Neuronal stem cell (in vitro differentiated cells): ENCODE data around the gene GRAMD2A.
A peak's percentile ranks its signal among the peaks of the same experiment; 100 is the strongest.

Source experiments
- DNase-seq: peaks from one replicate; pipeline ENCODE4 v3.0.0-alpha.2; 2013; ENCODE audit warnings: low spot score
- H2AFZ ChIP-seq: one replicate; pipeline ENCODE4 v1.6.1; 2013; ENCODE audit warnings: mild to moderate bottlenecking, low read length, inconsistent platforms
- H2AK5ac ChIP-seq: 2 replicates; pipeline ENCODE4 v1.6.1; 2013; ENCODE audit warnings: low read depth, mild to moderate bottlenecking, inconsistent platforms, low read length, moderate library complexity, mixed read lengths
- H2BK120ac ChIP-seq: 2 replicates; pipeline ENCODE4 v1.6.1; 2013; ENCODE audit warnings: low read depth, mild to moderate bottlenecking, inconsistent platforms, low read length, moderate library complexity, mixed read lengths
- H2BK12ac ChIP-seq: one replicate; pipeline ENCODE4 v1.6.1; 2013; ENCODE audit warnings: low read length, inconsistent platforms
- H2BK15ac ChIP-seq: 2 replicates; pipeline ENCODE4 v1.6.1; 2013; ENCODE audit warnings: mild to moderate bottlenecking, low read length, inconsistent platforms, mixed read lengths
- H2BK5ac ChIP-seq: one replicate; pipeline ENCODE4 v1.6.1; 2013; ENCODE audit warnings: inconsistent platforms, mild to moderate bottlenecking, low read length, moderate library complexity
- H3K14ac ChIP-seq: one replicate; pipeline ENCODE4 v1.6.1; 2013; ENCODE audit warnings: low read length, inconsistent platforms
- H3K18ac ChIP-seq: 2 replicates; pipeline ENCODE4 v1.6.1; 2013; ENCODE audit warnings: low read length, inconsistent platforms
- H3K23ac ChIP-seq: 2 replicates; pipeline ENCODE4 v1.6.1; 2013; ENCODE audit warnings: low read depth, mild to moderate bottlenecking, mixed read lengths, low read length, inconsistent platforms; ENCODE audit not compliant: poor library complexity
- H3K27ac ChIP-seq: replicated peaks from 3 replicates; pipeline ENCODE4 v1.5.1; 2013; ENCODE audit warnings: low read length, inconsistent platforms
- H3K27me3 ChIP-seq, 3 experiments: 2 replicates each; pipeline ENCODE4 v1.6.1; 2013; ENCODE audit warnings: low read length in 3 of 3, mild to moderate bottlenecking in 2 of 3, inconsistent platforms in 1 of 3, low read depth in 1 of 3, mixed read lengths in 1 of 3, moderate library complexity in 1 of 3; ENCODE audit not compliant: control insufficient read depth in 3 of 3, insufficient read depth in 3 of 3
- H3K36me3 ChIP-seq, 2 donors: replicated peaks in 1 of 2; 2 replicates each; pipeline ENCODE4 v1.6.1; 2013; ENCODE audit warnings: low read length in 2 of 2; ENCODE audit not compliant: control insufficient read depth in 2 of 2, insufficient read depth in 2 of 2
- H3K4ac ChIP-seq: 2 replicates; pipeline ENCODE4 v1.6.1; 2013; ENCODE audit warnings: inconsistent platforms, mild to moderate bottlenecking, low read length, moderate library complexity
- H3K4me1 ChIP-seq, 2 donors: 1 replicate in 1 of 2; 2 replicates in 1 of 2; pipeline ENCODE4 v1.6.1; 2013; ENCODE audit warnings: low read length in 2 of 2, low read depth in 1 of 2; ENCODE audit not compliant: control insufficient read depth in 2 of 2, insufficient read depth in 1 of 2
- H3K4me2 ChIP-seq: one replicate; pipeline ENCODE4 v1.6.1; 2013; ENCODE audit warnings: mild to moderate bottlenecking, low read length, inconsistent platforms; ENCODE audit not compliant: insufficient read depth, poor library complexity, severe bottlenecking
- H3K4me3 ChIP-seq, 2 donors: 2 replicates each; pipeline ENCODE4 v1.5.1; 2013; ENCODE audit warnings: low read length in 2 of 2, mild to moderate bottlenecking in 2 of 2, inconsistent platforms in 1 of 2, moderate library complexity in 1 of 2
- H3K79me1 ChIP-seq: one replicate; pipeline ENCODE4 v1.6.1; 2013; ENCODE audit warnings: low read depth, mild to moderate bottlenecking, inconsistent platforms, low read length, moderate library complexity
- H3K9ac ChIP-seq: one replicate; pipeline ENCODE4 v1.6.1; 2013; ENCODE audit warnings: mild to moderate bottlenecking, low read depth, low read length, inconsistent platforms; ENCODE audit not compliant: poor library complexity
- H3K9me3 ChIP-seq, 2 donors: replicated peaks in 1 of 2; 2 replicates each; pipeline versions ENCODE3 to v1.6.1; 2013; ENCODE audit warnings: low read length in 2 of 2, mild to moderate bottlenecking in 2 of 2, inconsistent platforms in 1 of 2, low read depth in 1 of 2, mixed read lengths in 1 of 2, moderate library complexity in 1 of 2; ENCODE audit not compliant: control insufficient read depth in 2 of 2, insufficient read depth in 1 of 2
- H4K8ac ChIP-seq: one replicate; pipeline ENCODE4 v1.6.1; 2013; ENCODE audit warnings: low read depth, mild to moderate bottlenecking, inconsistent platforms, low read length, moderate library complexity
- H4K91ac ChIP-seq: one replicate; pipeline ENCODE4 v1.6.1; 2013; ENCODE audit warnings: low read length, low read depth, mild to moderate bottlenecking, inconsistent platforms; ENCODE audit not compliant: poor library complexity
- WGBS, 2 donors: extraction: QIAGEN DNeasy Blood & Tissue Kit; methylation state at CpG; one replicate each; pipeline ENCODE4 v1.1.7; 2013; ENCODE audit warnings: missing lambda C conversion rate in 2 of 2, mixed read lengths in 1 of 2; ENCODE audit not compliant: insufficient read length in 2 of 2, insufficient replicate concordance in 1 of 2; ENCODE audit errors: extremely low coverage in 2 of 2; 5-methylcytosine and 5-hydroxymethylcytosine counted together

The GRAMD2A gene

DNA sequence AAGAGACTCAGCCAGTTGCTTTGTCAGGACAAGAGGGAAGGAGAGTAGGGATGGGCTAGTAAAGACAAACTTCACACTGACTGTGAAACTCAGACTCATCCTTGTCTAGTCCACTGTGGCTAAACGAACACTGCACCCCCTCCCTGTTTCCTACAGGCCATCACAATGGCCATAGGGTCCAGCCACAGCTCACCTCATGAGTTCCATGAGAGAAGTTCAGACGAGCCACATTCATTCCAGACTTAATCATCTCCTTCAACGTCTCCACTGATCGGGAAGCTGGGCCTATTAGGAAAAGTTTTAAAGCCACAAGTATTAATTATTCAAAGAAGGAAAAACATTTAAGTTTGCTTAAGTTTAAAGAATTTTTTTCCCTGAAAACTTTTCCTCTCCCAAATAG lies 19.6 kb upstream of the GRAMD2A start:
- no peak overlapping the region for H3K23ac ChIP-seq
- DNase-seq: no peak
- H3K36me3 ChIP-seq: peaks cover 41 to 98% of the 10 kb centered on the region in 2 donors
- H3K18ac ChIP-seq: no peak overlapping the region
- no peak overlapping the region for H3K4ac ChIP-seq
- no peak overlapping the region for H4K8ac ChIP-seq
- no peak overlapping the region for H3K9ac ChIP-seq
- no peak overlapping the region for H3K14ac ChIP-seq
- H2BK120ac ChIP-seq: no peak overlapping the region
- H2AK5ac ChIP-seq: no peak overlapping the region
- no peak overlapping the region for H2BK5ac ChIP-seq
- no CpG with 5 or more reads among the region's 4 CpGs for WGBS, 2 donors
- no peak overlapping the region for H4K91ac ChIP-seq
- no peaks in the 10 kb centered on the region for H3K4me1 ChIP-seq
- H3K4me2 ChIP-seq: no peak overlapping the region
- H3K9me3 ChIP-seq: no peaks in the 10 kb centered on the region
- H3K4me3 ChIP-seq: no peak overlapping the region
- no peaks in the 10 kb centered on the region for H3K27me3 ChIP-seq
- no peaks in the 10 kb centered on the region for H3K79me1 ChIP-seq
- H3K27ac ChIP-seq: no peak overlapping the region
- no peak overlapping the region for H2BK15ac ChIP-seq
- H2BK12ac ChIP-seq: no peak overlapping the region
- no peak overlapping the region for H2AFZ ChIP-seq

DNA sequence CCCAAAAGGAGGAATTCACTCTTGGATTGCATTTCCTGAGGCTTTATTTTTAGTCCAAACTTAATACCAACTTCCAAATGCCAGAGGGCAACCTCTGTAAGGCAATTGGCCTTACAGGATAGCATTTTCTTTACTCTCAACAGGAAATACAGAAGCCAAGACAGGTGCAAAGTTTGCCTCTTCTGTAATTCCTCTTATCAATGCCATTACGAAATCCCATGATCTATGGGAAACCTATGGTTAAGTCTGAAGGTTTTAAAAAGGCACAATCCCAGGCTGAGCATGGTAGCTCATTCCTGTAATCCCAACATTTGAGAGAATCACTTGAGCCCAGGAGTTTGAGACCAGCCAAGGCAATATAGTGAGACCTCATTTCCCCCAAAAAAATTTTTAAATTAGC lies 18.5 kb upstream of the GRAMD2A start:
- Histone ChIP-seq H3K4ac (no peak overlapping the region), H3K23ac (no peak overlapping the region), H3K4me3 (no peak overlapping the region), H2AFZ (no peak overlapping the region), H3K4me2 (no peak overlapping the region), H3K9ac (no peak overlapping the region), H3K36me3 (peaks cover 47 to 98% of the 10 kb centered on the region in 2 donors), H2BK15ac (no peak overlapping the region), H3K79me1 (no peaks in the 10 kb centered on the region), H2BK120ac (no peak overlapping the region), H3K14ac (no peak overlapping the region), H2AK5ac (no peak overlapping the region), H2BK12ac (no peak overlapping the region), H3K9me3 (no peaks in the 10 kb centered on the region), H4K8ac (no peak overlapping the region), H3K18ac (no peak overlapping the region), H2BK5ac (no peak overlapping the region), H3K27ac (no peak overlapping the region), H3K4me1 (no peaks in the 10 kb centered on the region), H3K27me3 (no peaks in the 10 kb centered on the region), H4K91ac (no peak overlapping the region)
- no peak for DNase-seq
- no CpG with 5 or more reads among the region's 1 CpG for WGBS, 2 donors

DNA sequence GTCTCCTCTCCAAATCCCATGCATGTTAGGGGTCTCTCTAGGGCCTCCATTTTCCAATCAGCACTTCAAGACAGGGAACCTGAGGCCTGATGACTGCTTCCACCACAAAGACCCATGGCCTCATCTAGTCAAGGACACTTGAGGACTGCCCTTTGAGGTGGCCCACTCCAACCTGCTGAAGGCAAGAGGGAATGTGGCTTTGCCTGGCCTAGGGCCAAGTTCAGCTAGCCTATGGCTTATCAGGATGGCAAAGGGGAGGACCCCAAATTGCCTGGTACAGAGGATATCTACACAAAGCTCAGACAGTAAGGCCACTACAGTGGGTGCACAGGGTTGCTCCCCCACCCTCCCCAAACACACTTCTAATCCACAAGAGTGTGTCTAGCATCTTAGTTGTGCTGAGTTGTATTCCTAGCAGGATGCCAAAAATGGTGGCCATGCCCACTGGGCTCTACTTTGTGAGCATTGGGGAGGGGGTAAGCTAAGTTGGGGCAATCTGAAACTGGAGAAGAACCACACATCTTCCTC lies 10.0 kb upstream of the GRAMD2A start:
- no peak overlapping the region for H3K4me2 ChIP-seq
- H3K14ac ChIP-seq: no peak overlapping the region
- peaks cover 0 to 4% of the 10 kb centered on the region in 2 donors for H3K9me3 ChIP-seq
- H3K23ac ChIP-seq: no peak overlapping the region
- H3K18ac ChIP-seq: no peak overlapping the region
- peaks cover 7% of the 10 kb centered on the region for H3K79me1 ChIP-seq
- no peak overlapping the region for H2AFZ ChIP-seq
- peaks cover 78 to 99% of the 10 kb centered on the region in 2 donors for H3K36me3 ChIP-seq
- H2BK120ac ChIP-seq: no peak overlapping the region
- H4K8ac ChIP-seq: no peak overlapping the region
- peak overlapping the region in 1 of 2 donors; percentile 0 for H3K4me3 ChIP-seq
- H3K9ac ChIP-seq: no peak overlapping the region
- H3K4ac ChIP-seq: no peak overlapping the region
- no peak overlapping the region for H4K91ac ChIP-seq
- H3K4me1 ChIP-seq: no peaks in the 10 kb centered on the region
- no peak overlapping the region for H3K27ac ChIP-seq
- H2BK5ac ChIP-seq: no peak overlapping the region
- no peak for DNase-seq
- H2BK12ac ChIP-seq: no peak overlapping the region
- no peak overlapping the region for H2AK5ac ChIP-seq
- no peaks in the 10 kb centered on the region for H3K27me3 ChIP-seq
- no peak overlapping the region for H2BK15ac ChIP-seq

DNA sequence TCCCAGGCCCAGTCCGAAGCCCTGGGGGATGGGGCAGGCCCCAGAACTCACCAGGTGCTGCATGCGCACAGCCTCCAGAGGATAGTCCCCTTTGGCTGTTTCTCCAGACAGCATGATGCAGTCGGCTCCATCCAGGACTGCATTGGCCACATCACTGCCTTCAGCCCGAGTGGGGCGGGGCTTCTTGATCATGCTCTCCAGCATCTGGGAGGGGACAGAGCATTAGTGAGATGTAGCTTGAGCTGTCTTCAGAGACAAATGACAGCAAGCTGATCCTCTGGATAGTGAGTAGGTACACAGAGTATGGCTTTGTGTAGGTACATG lies 9.1 kb upstream of the GRAMD2A start:
- H3K23ac ChIP-seq: peak overlapping the region; percentile 21
- no peak overlapping the region for H2AFZ ChIP-seq
- H3K4me3 ChIP-seq: no peak overlapping the region
- H2BK5ac ChIP-seq: no peak overlapping the region
- no peaks in the 10 kb centered on the region for H3K4me1 ChIP-seq
- no peak overlapping the region for H3K4ac ChIP-seq
- H3K36me3 ChIP-seq: peaks cover 82 to 99% of the 10 kb centered on the region in 2 donors
- no peak overlapping the region for H4K8ac ChIP-seq
- H3K14ac ChIP-seq: no peak overlapping the region
- no peak overlapping the region for H3K18ac ChIP-seq
- peak overlapping the region; percentile 3 for H3K9ac ChIP-seq
- H3K27me3 ChIP-seq: no peaks in the 10 kb centered on the region
- no peak overlapping the region for H3K4me2 ChIP-seq
- no peak overlapping the region for H3K27ac ChIP-seq
- DNase-seq: no peak
- no peak overlapping the region for H2BK15ac ChIP-seq
- H2BK120ac ChIP-seq: no peak overlapping the region
- H2BK12ac ChIP-seq: no peak overlapping the region
- peaks cover 0 to 4% of the 10 kb centered on the region in 2 donors for H3K9me3 ChIP-seq
- no CpG with 5 or more reads among the region's 5 CpGs for WGBS, 2 donors
- no peak overlapping the region for H2AK5ac ChIP-seq
- H3K79me1 ChIP-seq: peaks cover 7% of the 10 kb centered on the region
- H4K91ac ChIP-seq: no peak overlapping the region
